Sigmoid colon (tissue), 7 donors: ENCODE data around the gene ADISSP. TPM values are rescaled to one million over a fixed set of nuclear protein-coding genes. Genes with fewer than 3 reads are reported as not detected.
A peak's percentile ranks its signal among the peaks of the same experiment; 100 is the strongest.

Source experiments
- DNase-seq: peaks from one replicate; pipeline ENCODE4 v3.0.0-alpha.2; 2019
- H3K27ac ChIP-seq, 4 donors: fragments of 200-600 bp; sonication (generic); one replicate each; pipeline ENCODE4 v1.5.1; 2016 to 2019; ENCODE audit warnings: mild to moderate bottlenecking in 1 of 4
- H3K27me3 ChIP-seq, 3 donors: fragments of 200-600 bp; sonication (generic); one replicate each; pipeline ENCODE4 v1.5.1; 2019; ENCODE audit warnings: mild to moderate bottlenecking in 1 of 3
- H3K36me3 ChIP-seq, 4 donors: fragments of 200-600 bp; sonication (generic); one replicate each; pipeline ENCODE4 v1.5.1; 2016 to 2019
- H3K4me1 ChIP-seq, 4 donors: fragments of 200-600 bp; sonication (generic); one replicate each; pipeline ENCODE4 v1.5.1; 2017 to 2019
- H3K4me3 ChIP-seq, 4 donors: fragments of 200-600 bp; sonication (generic); one replicate each; pipeline ENCODE4 v1.5.1; 2017 to 2019; ENCODE audit warnings: mild to moderate bottlenecking in 2 of 4, moderate library complexity in 1 of 4
- H3K9me3 ChIP-seq, 4 donors: fragments of 200-600 bp in 3 of 4; sonication (generic) in 3 of 4; one replicate each; pipeline versions ENCODE4 v1.5.1 to v1.6.1; 2013 to 2019
- CTCF ChIP-seq, 4 experiments: fragments of 450-650 bp in 3 of 4; fragments of 200-600 bp in 1 of 4; IDR thresholded peaks; one replicate each; pipeline ENCODE4 v1.5.1; 2016 to 2019; ENCODE audit warnings: antibody characterized with exemption in 4 of 4, mild to moderate bottlenecking in 3 of 4, moderate library complexity in 2 of 4
- EP300 ChIP-seq, 4 donors: sonication (generic); formaldehyde crosslinking; IDR thresholded peaks; one replicate each; pipeline ENCODE4 v1.6.1; 2017; ENCODE audit warnings: antibody characterized with exemption in 4 of 4
- POLR2A ChIP-seq, 2 donors: fragments of 450-650 bp; IDR thresholded peaks; one replicate each; pipeline ENCODE4 v1.6.1; 2016; ENCODE audit warnings: antibody characterized with exemption in 2 of 2, mild to moderate bottlenecking in 2 of 2, moderate library complexity in 2 of 2
- POLR2AphosphoS5 ChIP-seq, 4 donors: sonication (generic); formaldehyde crosslinking; IDR thresholded peaks; one replicate each; pipeline ENCODE4 v1.6.1; 2017; ENCODE audit warnings: antibody characterized with exemption in 4 of 4
- WGBS, 2 donors: extraction: QIAGEN DNeasy Blood & Tissue Kit; methylation state at CpG; one replicate each; pipeline ENCODE4 v1.1.7; 2013; 5-methylcytosine and 5-hydroxymethylcytosine counted together
- intact Hi-C: fragments of 100-400 bp; cut with DNase I; formaldehyde crosslinking; loops from one replicate; pipeline ENCODE4 v1.15.1; 2023
- polyA plus RNA-seq, 3 donors: library from polyadenylated mRNA; stranded (reverse); fragments of 200-250 nt; gene quantifications; one replicate each; pipeline ENCODE4 v1.2.3, GENCODE V29; 2013
- total RNA-seq, 4 donors: library from RNA; depleted of rRNA; stranded (reverse); fragments of >200 nt; gene quantifications; one replicate each; pipeline ENCODE4 v1.1.0, GENCODE V29; 2016
- donor health status: healthy with polysubstance abuse.
- donor health status: Bipolar disorder and iron deficiency.
- donor health status: healthy.

The ADISSP gene
- total and polyA plus RNA-seq, 7 donors, result 15.7 to 116 (median 53.2) TPM

DNA sequence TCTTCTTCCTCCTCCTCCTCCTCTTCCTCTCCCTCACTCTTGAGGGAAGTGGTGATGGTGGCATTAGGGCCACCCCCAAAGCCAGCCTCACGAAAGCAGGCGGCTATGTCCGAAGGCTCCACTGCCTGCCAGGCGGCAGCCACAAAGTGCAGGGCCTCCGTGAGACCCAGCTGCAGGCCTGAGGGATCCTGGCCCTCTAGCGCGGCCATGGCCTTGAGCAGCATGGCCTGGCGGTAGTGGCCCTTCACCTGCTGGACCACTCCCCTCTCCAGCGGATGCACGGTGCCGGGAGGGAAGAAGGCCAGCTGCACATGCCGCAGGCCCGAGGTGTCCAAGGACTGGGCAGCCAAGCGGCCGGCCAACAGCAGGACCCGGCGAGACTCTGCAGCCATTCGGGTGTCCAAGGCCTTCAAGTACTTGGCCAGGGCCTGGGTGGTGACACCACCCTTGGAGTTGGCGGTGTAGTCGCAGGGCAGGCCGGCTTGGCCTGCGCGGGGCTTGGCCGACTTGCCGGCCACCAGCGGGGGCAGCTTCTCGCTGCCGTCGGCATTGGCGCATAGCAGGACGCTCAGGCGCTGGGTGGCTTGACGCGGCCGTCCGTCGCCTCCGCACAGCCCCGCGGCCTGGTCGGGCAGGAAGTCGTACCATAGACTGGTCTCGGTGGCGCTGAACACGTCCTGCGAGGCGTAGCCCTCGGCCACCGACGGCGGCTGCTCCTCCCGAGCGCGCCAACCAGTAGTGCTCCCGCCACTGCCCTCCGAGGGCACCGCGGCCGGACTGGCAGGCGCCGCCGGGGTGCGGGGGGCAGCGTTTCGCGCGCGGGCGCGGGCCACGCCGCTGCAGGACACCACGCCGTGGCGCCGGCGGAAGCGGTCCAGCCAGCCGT, 17.9 kb upstream of the ADISSP start:
- H3K27me3 ChIP-seq, result no peaks in the 10 kb centered on the region
- H3K36me3 ChIP-seq, result peaks cover 0 to 7% (median 0%) of the 10 kb centered on the region in 4 donors
- H3K27ac ChIP-seq, result peak overlapping the region; percentile 84 to 92 (median 86)
- H3K4me1 ChIP-seq, result peaks cover 0 to 53% (median 43%) of the 10 kb centered on the region in 4 donors
- DNase-seq, result no peak
- H3K4me3 ChIP-seq, result peak overlapping the region; percentile 65 to 73 (median 68)
- H3K9me3 ChIP-seq, result no peaks in the 10 kb centered on the region
- TF ChIP-seq POLR2A (IDR thresholded peaks at IDR 0.05), result no peak
- TF ChIP-seq EP300 (IDR thresholded peaks at IDR 0.05), result no peak
- no peak for TF ChIP-seq POLR2AphosphoS5 (IDR thresholded peaks at IDR 0.05)
- TF ChIP-seq CTCF (IDR thresholded peaks at IDR 0.05), result no peak
- intact Hi-C loops, result loop anchor here (1.0 to 10.0 kb wide), 3 partner anchors 35 to 229 kb away; partner anchors contain the start of genes AP5S1 and RNF24
- WGBS, 2 donors, result 48 to 56% methylated on average over 79 of the region's 79 CpGs

DNA sequence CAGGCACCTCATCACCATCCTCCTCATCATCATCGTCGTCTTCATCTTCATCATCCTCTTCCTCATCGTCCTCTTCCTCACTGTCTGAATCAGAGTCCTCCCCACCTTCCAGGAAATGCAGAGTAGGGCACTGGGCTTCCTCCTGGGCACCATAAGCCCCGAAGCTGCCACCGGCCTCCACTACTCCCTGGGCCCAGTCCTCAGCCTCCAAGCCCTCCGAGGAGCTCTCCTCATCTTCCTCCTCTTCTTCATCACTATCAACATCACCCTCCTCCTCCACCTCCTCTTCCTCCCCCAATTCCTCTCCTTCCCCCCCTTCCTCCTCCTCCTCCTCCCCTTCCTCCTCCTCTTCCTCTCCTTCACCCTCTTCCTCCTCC, 17.3 kb upstream of the ADISSP start:
- H3K4me1 ChIP-seq, result peaks cover 0 to 53% (median 43%) of the 10 kb centered on the region in 4 donors
- peak overlapping the region; percentile 22 to 92 (median 86) for H3K27ac ChIP-seq
- intact Hi-C loops, result loop anchor here (5.0 to 10.0 kb wide), 2 partner anchors 68 to 230 kb away; partner anchors contain the start of gene RNF24
- no peaks in the 10 kb centered on the region for H3K9me3 ChIP-seq
- TF ChIP-seq POLR2A (IDR thresholded peaks at IDR 0.05), result no peak
- no peak for TF ChIP-seq CTCF (IDR thresholded peaks at IDR 0.05)
- TF ChIP-seq EP300 (IDR thresholded peaks at IDR 0.05), result no peak
- no peak for TF ChIP-seq POLR2AphosphoS5 (IDR thresholded peaks at IDR 0.05)
- peak overlapping the region; percentile 65 to 73 (median 68) for H3K4me3 ChIP-seq
- DNase-seq, result no peak
- H3K27me3 ChIP-seq, result no peaks in the 10 kb centered on the region
- 88 to 91% methylated on average over 6 of the region's 6 CpGs for WGBS, 2 donors
- peaks cover 0 to 7% (median 0%) of the 10 kb centered on the region in 4 donors for H3K36me3 ChIP-seq

GRCh38 chr20:3784216-3784853, 16.8 kb upstream of the ADISSP start:
- Histone ChIP-seq H3K27ac (peak overlapping the region in 3 of 4 donors; percentile 5 to 87 (median 22)), H3K9me3 (no peaks in the 10 kb centered on the region), H3K4me1 (peaks cover 0 to 53% (median 43%) of the 10 kb centered on the region in 4 donors), H3K36me3 (peaks cover 0 to 7% (median 0%) of the 10 kb centered on the region in 4 donors), H3K4me3 (peak overlapping the region in 2 of 4 donors; percentile 66 to 70), H3K27me3 (no peaks in the 10 kb centered on the region)
- DNase-seq, result no peak
- 84 to 87% methylated on average over 17 of the region's 17 CpGs for WGBS, 2 donors
- TF ChIP-seq POLR2A (IDR thresholded peaks at IDR 0.05), result no peak
- no peak for TF ChIP-seq EP300 (IDR thresholded peaks at IDR 0.05)
- no peak for TF ChIP-seq CTCF (IDR thresholded peaks at IDR 0.05)
- no peak for TF ChIP-seq POLR2AphosphoS5 (IDR thresholded peaks at IDR 0.05)
- intact Hi-C loops, result loop anchor here (5.0 to 10.0 kb wide), 2 partner anchors 67 to 230 kb away; partner anchors contain the start of gene RNF24

- H3K4me3 ChIP-seq, result no peak overlapping the region
These were observed 16.1 kb upstream of the ADISSP start for GRCh38 chr20:3783511-3784195.

More at GRCh38 chr20:3783511-3784195, 16.1 kb upstream of the ADISSP start:
- peaks cover 0 to 56% (median 43%) of the 10 kb centered on the region in 4 donors for H3K4me1 ChIP-seq
- no peaks in the 10 kb centered on the region for H3K9me3 ChIP-seq
- peaks cover 0 to 7% (median 0%) of the 10 kb centered on the region in 4 donors for H3K36me3 ChIP-seq
- no peak for DNase-seq
- TF ChIP-seq EP300 (IDR thresholded peaks at IDR 0.05) (no peak), CTCF (IDR thresholded peaks at IDR 0.05) (no peak)
- 78 to 81% methylated on average over 10 of the region's 10 CpGs for WGBS, 2 donors
- H3K27me3 ChIP-seq, result no peaks in the 10 kb centered on the region
- H3K27ac ChIP-seq, result peak overlapping the region in 3 of 4 donors; percentile 5 to 87 (median 22)
- intact Hi-C loops, result loop anchor here (5.0 to 10.0 kb wide), 2 partner anchors 66 to 231 kb away; partner anchors contain the start of gene RNF24
